Measurements from ENCODE around the gene PARP14. TPM values are rescaled to one million over a fixed set of nuclear protein-coding genes. Genes with fewer than 3 reads are reported as not detected.

Gene PARP14
- total RNA-seq, 1 experiment from 2014 or later, result 18.7 TPM

- Histone ChIP-seq H3K9ac (ENCODE audit: low read length) (no peak overlapping the region), H3K9me2 (replicated peaks; ENCODE audit: insufficient read depth, low read length) (no peaks in the 10 kb centered on the region), H3K36me3 (ENCODE audit: insufficient read depth, low read length) (no peaks in the 10 kb centered on the region), H3K4me1 (ENCODE audit: low read length) (no peaks in the 10 kb centered on the region), H3K4me2 (ENCODE audit: low read depth, low read length, poor library complexity, severe bottlenecking) (no peak overlapping the region), H3K79me2 (ENCODE audit: low read length) (no peaks in the 10 kb centered on the region), H4K20me1 (ENCODE audit: insufficient read depth, low read depth, low read length) (no peaks in the 10 kb centered on the region), H3K27me3 (ENCODE audit: low read length) (no peaks in the 10 kb centered on the region), H3K4me3 (ENCODE audit: low read length) (no peak overlapping the region), H3K27ac (ENCODE audit: low read length) (no peak overlapping the region), H2AFZ (ENCODE audit: low read length) (no peak overlapping the region), H3K9me3 (ENCODE audit: low read length) (no peaks in the 10 kb centered on the region)
- no peak for DNase-seq
Measured at GRCh38 chr3:122668930-122669730, 11.5 kb upstream of the PARP14 start.

GRCh38 chr3:122671553-122671952, 9.1 kb upstream of the PARP14 start:
- Histone ChIP-seq H3K79me2 (ENCODE audit: low read length) (no peaks in the 10 kb centered on the region), H3K27me3 (ENCODE audit: low read length) (no peaks in the 10 kb centered on the region), H3K36me3 (ENCODE audit: insufficient read depth, low read length) (no peaks in the 10 kb centered on the region), H3K9ac (ENCODE audit: low read length) (no peak overlapping the region), H2AFZ (ENCODE audit: low read length) (no peak overlapping the region), H3K4me1 (ENCODE audit: low read length) (no peaks in the 10 kb centered on the region), H4K20me1 (ENCODE audit: insufficient read depth, low read depth, low read length) (no peaks in the 10 kb centered on the region), H3K4me3 (ENCODE audit: low read length) (no peak overlapping the region), H3K9me3 (ENCODE audit: low read length) (no peaks in the 10 kb centered on the region), H3K27ac (ENCODE audit: low read length) (no peak overlapping the region), H3K4me2 (ENCODE audit: low read depth, low read length, poor library complexity, severe bottlenecking) (no peak overlapping the region), H3K9me2 (replicated peaks; ENCODE audit: insufficient read depth, low read length) (no peaks in the 10 kb centered on the region)
- DNase-seq, result no peak

- Histone ChIP-seq H3K4me3 (ENCODE audit: low read length) (no peak overlapping the region), H3K36me3 (ENCODE audit: insufficient read depth, low read length) (no peaks in the 10 kb centered on the region), H3K27ac (ENCODE audit: low read length) (no peak overlapping the region), H3K9me3 (ENCODE audit: low read length) (no peaks in the 10 kb centered on the region), H3K9me2 (replicated peaks; ENCODE audit: insufficient read depth, low read length) (no peaks in the 10 kb centered on the region), H2AFZ (ENCODE audit: low read length) (no peak overlapping the region), H3K79me2 (ENCODE audit: low read length) (no peaks in the 10 kb centered on the region), H3K27me3 (ENCODE audit: low read length) (no peaks in the 10 kb centered on the region), H4K20me1 (ENCODE audit: insufficient read depth, low read depth, low read length) (no peaks in the 10 kb centered on the region), H3K4me2 (ENCODE audit: low read depth, low read length, poor library complexity, severe bottlenecking) (no peak overlapping the region), H3K9ac (ENCODE audit: low read length) (no peak overlapping the region), H3K4me1 (ENCODE audit: low read length) (peaks cover 9% of the 10 kb centered on the region)
- no peak for DNase-seq
Measured at GRCh38 chr3:122674339-122674738, 6.3 kb upstream of the PARP14 start.

GRCh38 chr3:122676759-122677158, 3.9 kb upstream of the PARP14 start:
- Histone ChIP-seq H3K36me3 (ENCODE audit: insufficient read depth, low read length) (no peaks in the 10 kb centered on the region), H3K27me3 (ENCODE audit: low read length) (no peaks in the 10 kb centered on the region), H2AFZ (ENCODE audit: low read length) (no peak overlapping the region), H3K4me1 (ENCODE audit: low read length) (peaks cover 27% of the 10 kb centered on the region), H3K9ac (ENCODE audit: low read length) (no peak overlapping the region), H3K27ac (ENCODE audit: low read length) (no peak overlapping the region), H3K79me2 (ENCODE audit: low read length) (peaks cover 4% of the 10 kb centered on the region; the same call in 1 of the 2 replicates), H4K20me1 (ENCODE audit: insufficient read depth, low read depth, low read length) (no peaks in the 10 kb centered on the region), H3K9me3 (ENCODE audit: low read length) (no peaks in the 10 kb centered on the region), H3K4me3 (ENCODE audit: low read length) (no peak overlapping the region), H3K9me2 (replicated peaks; ENCODE audit: insufficient read depth, low read length) (no peaks in the 10 kb centered on the region), H3K4me2 (ENCODE audit: low read depth, low read length, poor library complexity, severe bottlenecking) (no peak overlapping the region)
- no peak for DNase-seq

- no peak overlapping the region for H3K4me3 ChIP-seq (ENCODE audit: low read length)
- no peak for DNase-seq
- H3K9me3 ChIP-seq (ENCODE audit: low read length), result no peaks in the 10 kb centered on the region
- no peak overlapping the region for H2AFZ ChIP-seq (ENCODE audit: low read length)
- H3K27me3 ChIP-seq (ENCODE audit: low read length), result no peaks in the 10 kb centered on the region
- H3K79me2 ChIP-seq (ENCODE audit: low read length), result peaks cover 4% of the 10 kb centered on the region; the same call in 1 of the 2 replicates
- H3K4me1 ChIP-seq (ENCODE audit: low read length), result peaks cover 31% of the 10 kb centered on the region
- no peaks in the 10 kb centered on the region for H3K9me2 ChIP-seq (replicated peaks; ENCODE audit: insufficient read depth, low read length)
- H3K27ac ChIP-seq (ENCODE audit: low read length), result no peak overlapping the region
- no peak overlapping the region for H3K9ac ChIP-seq (ENCODE audit: low read length)
- no peaks in the 10 kb centered on the region for H3K36me3 ChIP-seq (ENCODE audit: insufficient read depth, low read length)
- H4K20me1 ChIP-seq (ENCODE audit: insufficient read depth, low read depth, low read length), result no peaks in the 10 kb centered on the region
- no peak overlapping the region for H3K4me2 ChIP-seq (ENCODE audit: low read depth, low read length, poor library complexity, severe bottlenecking)
Measured at GRCh38 chr3:122677216-122677615, 3.4 kb upstream of the PARP14 start.

- peak overlapping the region; percentile 87; the same call in 1 of the 2 replicates for H3K4me3 ChIP-seq (ENCODE audit: low read length)
- H3K4me1 ChIP-seq (ENCODE audit: low read length), result peaks cover 41% of the 10 kb centered on the region
- H3K36me3 ChIP-seq (ENCODE audit: insufficient read depth, low read length), result no peaks in the 10 kb centered on the region
- H3K79me2 ChIP-seq (ENCODE audit: low read length), result peaks cover 4% of the 10 kb centered on the region; the same call in 1 of the 2 replicates
- no peak overlapping the region; the same call in 1 of the 2 replicates for H3K9ac ChIP-seq (ENCODE audit: low read length)
- H3K27me3 ChIP-seq (ENCODE audit: low read length), result no peaks in the 10 kb centered on the region
- no peak overlapping the region for H3K27ac ChIP-seq (ENCODE audit: low read length)
- H2AFZ ChIP-seq (ENCODE audit: low read length), result no peak overlapping the region; the same call in 1 of the 2 replicates
- DNase-seq, result peak; percentile 36
- peak overlapping the region; percentile 78 for H3K4me2 ChIP-seq (ENCODE audit: low read depth, low read length, poor library complexity, severe bottlenecking)
- no peaks in the 10 kb centered on the region for H3K9me3 ChIP-seq (ENCODE audit: low read length)
- no peaks in the 10 kb centered on the region for H4K20me1 ChIP-seq (ENCODE audit: insufficient read depth, low read depth, low read length)
- no peaks in the 10 kb centered on the region for H3K9me2 ChIP-seq (replicated peaks; ENCODE audit: insufficient read depth, low read length)
Measured at GRCh38 chr3:122678506-122678905, 2.1 kb upstream of the PARP14 start.

GRCh38 chr3:122679085-122679881, 1.4 kb upstream of the PARP14 start:
- peak; percentile 91 for DNase-seq
- Histone ChIP-seq H3K79me2 (ENCODE audit: low read length) (peaks cover 4% of the 10 kb centered on the region; the same call in 1 of the 2 replicates), H3K9me2 (replicated peaks; ENCODE audit: insufficient read depth, low read length) (no peaks in the 10 kb centered on the region), H3K4me3 (ENCODE audit: low read length) (peak overlapping the region; percentile 87), H3K4me2 (ENCODE audit: low read depth, low read length, poor library complexity, severe bottlenecking) (peak overlapping the region; percentile 78), H3K36me3 (ENCODE audit: insufficient read depth, low read length) (no peaks in the 10 kb centered on the region), H3K4me1 (ENCODE audit: low read length) (peaks cover 41% of the 10 kb centered on the region), H2AFZ (ENCODE audit: low read length) (peak overlapping the region; percentile 76), H3K27me3 (ENCODE audit: low read length) (no peaks in the 10 kb centered on the region), H3K9ac (ENCODE audit: low read length) (peak overlapping the region; percentile 82), H3K27ac (ENCODE audit: low read length) (peak overlapping the region; percentile 11; the same call in 1 of the 2 replicates), H3K9me3 (ENCODE audit: low read length) (no peaks in the 10 kb centered on the region), H4K20me1 (ENCODE audit: insufficient read depth, low read depth, low read length) (no peaks in the 10 kb centered on the region)

GRCh38 chr3:122679882-122680474, 661 bp upstream of the PARP14 start:
- Histone ChIP-seq H3K9ac (ENCODE audit: low read length) (peak overlapping the region; percentile 82), H2AFZ (ENCODE audit: low read length) (peak overlapping the region; percentile 76), H3K4me2 (ENCODE audit: low read depth, low read length, poor library complexity, severe bottlenecking) (peak overlapping the region; percentile 78), H3K27me3 (ENCODE audit: low read length) (no peaks in the 10 kb centered on the region), H4K20me1 (ENCODE audit: insufficient read depth, low read depth, low read length) (no peaks in the 10 kb centered on the region), H3K36me3 (ENCODE audit: insufficient read depth, low read length) (no peaks in the 10 kb centered on the region), H3K79me2 (ENCODE audit: low read length) (peaks cover 4% of the 10 kb centered on the region; the same call in 1 of the 2 replicates), H3K4me1 (ENCODE audit: low read length) (peaks cover 41% of the 10 kb centered on the region), H3K9me3 (ENCODE audit: low read length) (no peaks in the 10 kb centered on the region), H3K9me2 (replicated peaks; ENCODE audit: insufficient read depth, low read length) (no peaks in the 10 kb centered on the region), H3K27ac (ENCODE audit: low read length) (peak overlapping the region; percentile 11; the same call in 1 of the 2 replicates), H3K4me3 (ENCODE audit: low read length) (peak overlapping the region; percentile 87)
- peak; percentile 50 for DNase-seq

All from Karpas-422 (cell line).